Fibroblast of mammary gland (primary cell): ENCODE results near the gene GPR143.

Experiments
- DNase-seq: peaks from one replicate; pipeline ENCODE4 v3.0.0-alpha.2; 2010; ENCODE audit warnings: low read depth
- H3K4me3 ChIP-seq: 2 replicates; pipeline ENCODE4 v1.5.1; 2011; ENCODE audit warnings: low read depth, mild to moderate bottlenecking, low read length, moderate library complexity; ENCODE audit not compliant: control insufficient read depth
- TF ChIP-seq, protein P1 (sequence below): conservative IDR thresholded peaks from 2 replicates; pipeline ENCODE4 v1.5.1; 2011; ENCODE audit warnings: low read depth, low read length, inconsistent platforms; ENCODE audit not compliant: control insufficient read depth, insufficient read depth

Gene GPR143

DNA sequence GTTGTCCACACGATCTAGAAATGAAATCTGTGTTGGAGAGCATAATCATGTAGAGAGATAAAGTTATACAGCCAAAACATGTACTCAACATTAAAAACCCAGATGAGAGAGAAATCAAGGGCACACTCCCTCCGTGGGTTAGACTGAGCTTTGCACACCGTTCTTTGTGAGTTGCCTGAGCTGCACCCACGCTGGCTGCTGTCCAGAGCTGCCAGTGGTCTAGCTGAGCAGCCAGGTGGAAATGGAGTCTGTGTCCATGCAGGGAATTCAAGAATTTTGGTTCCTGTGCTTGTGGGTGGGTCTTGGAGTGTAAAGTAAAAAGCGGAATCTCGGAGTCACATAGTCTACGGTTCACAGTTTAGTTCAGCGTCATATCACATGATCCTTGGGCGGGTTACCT lies 84.6 kb downstream of the GPR143 start:
- H3K4me3 ChIP-seq, result no peak overlapping the region
- TF ChIP-seq, protein P1, sequence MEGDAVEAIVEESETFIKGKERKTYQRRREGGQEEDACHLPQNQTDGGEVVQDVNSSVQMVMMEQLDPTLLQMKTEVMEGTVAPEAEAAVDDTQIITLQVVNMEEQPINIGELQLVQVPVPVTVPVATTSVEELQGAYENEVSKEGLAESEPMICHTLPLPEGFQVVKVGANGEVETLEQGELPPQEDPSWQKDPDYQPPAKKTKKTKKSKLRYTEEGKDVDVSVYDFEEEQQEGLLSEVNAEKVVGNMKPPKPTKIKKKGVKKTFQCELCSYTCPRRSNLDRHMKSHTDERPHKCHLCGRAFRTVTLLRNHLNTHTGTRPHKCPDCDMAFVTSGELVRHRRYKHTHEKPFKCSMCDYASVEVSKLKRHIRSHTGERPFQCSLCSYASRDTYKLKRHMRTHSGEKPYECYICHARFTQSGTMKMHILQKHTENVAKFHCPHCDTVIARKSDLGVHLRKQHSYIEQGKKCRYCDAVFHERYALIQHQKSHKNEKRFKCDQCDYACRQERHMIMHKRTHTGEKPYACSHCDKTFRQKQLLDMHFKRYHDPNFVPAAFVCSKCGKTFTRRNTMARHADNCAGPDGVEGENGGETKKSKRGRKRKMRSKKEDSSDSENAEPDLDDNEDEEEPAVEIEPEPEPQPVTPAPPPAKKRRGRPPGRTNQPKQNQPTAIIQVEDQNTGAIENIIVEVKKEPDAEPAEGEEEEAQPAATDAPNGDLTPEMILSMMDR, result no peak
- no peak for DNase-seq

DNA sequence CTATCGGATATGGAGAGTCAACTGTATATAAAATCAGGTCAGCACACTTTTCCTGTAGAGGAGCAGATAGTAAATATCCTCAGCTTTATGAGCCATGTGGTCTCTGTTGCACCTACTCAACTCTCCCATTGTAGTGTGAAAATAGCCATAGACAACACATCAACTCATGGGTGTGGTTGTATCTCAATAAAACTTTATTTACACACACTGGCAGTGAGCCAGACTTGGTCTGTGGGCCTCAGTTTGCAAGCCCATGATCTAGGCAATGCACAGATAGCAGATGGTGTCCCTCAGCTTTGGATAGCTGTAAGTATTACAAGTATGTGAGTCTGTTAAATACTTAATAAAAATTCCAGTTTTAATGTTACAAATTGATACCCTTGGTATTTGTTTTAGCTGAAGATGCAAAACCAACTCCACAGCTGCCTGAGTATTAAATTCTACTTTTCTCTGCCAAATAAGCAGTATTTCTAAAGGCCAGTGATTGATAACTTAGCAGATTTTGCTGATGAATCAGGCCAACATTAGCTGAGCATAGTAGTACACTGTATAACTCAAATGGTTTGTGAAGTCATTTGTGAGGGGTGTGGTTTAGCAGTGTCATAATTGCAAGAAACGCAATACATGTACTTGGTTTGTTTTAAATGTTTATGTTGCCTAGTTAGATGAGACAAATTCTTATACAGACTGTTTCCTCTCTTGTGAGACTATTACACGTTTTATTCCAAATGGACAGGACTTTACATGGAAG lies 87.3 kb downstream of the GPR143 start:
- H3K4me3 ChIP-seq, result no peak overlapping the region
- TF ChIP-seq, protein P1, result no peak
- DNase-seq, result peak; percentile 39

DNA sequence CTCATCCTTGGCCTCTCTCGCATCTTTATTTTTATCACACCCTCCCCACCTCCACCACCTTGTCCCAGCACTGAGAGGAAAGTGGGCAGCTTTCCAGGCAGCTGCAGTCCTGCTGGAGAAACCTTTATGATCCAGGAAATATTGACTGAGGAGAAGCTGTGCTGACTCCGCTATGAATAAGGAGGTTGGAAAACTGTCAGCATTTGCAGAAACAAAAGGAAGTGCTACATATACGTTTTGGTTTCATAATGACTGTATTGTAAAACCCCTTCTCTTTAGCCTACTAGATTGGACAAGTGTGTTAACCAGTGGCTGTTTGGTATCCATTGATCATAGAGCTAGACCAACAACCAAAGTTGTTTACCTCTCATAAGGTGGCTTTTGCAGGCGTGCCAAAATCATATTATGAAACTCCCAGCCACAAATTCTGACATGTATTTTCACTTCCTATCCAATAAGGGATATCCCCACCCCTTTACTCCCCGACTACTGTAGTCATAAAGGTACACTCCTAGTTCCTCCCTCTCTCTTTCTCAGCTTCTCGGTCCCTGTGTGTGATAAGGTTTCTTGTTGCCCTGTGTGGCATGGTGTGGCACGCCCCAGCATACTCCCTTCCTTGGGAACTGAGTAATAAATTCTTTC lies 88.4 kb downstream of the GPR143 start:
- DNase-seq, result peak; percentile 71
- TF ChIP-seq, protein P1, result no peak
- H3K4me3 ChIP-seq, result no peak overlapping the region

DNA sequence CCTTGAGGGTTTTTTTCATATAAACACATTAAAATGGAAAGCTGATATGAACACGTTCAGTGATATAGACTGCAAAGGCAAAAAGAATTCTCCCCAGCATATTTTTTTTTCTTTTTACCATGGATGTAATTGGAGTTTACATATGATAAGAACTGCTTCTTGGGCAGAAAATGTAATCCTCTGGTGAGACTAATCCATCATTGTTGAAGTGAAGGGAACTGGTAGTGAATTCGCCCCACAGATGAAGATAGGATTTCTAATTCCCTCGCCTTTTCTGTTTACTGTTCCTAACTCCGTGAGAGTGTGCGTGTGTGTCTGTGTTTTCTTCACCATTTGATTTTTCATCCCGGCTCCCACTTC lies 88.9 kb downstream of the GPR143 start:
- TF ChIP-seq, protein P1, result no peak
- H3K4me3 ChIP-seq, result no peak overlapping the region
- no peak for DNase-seq

DNA sequence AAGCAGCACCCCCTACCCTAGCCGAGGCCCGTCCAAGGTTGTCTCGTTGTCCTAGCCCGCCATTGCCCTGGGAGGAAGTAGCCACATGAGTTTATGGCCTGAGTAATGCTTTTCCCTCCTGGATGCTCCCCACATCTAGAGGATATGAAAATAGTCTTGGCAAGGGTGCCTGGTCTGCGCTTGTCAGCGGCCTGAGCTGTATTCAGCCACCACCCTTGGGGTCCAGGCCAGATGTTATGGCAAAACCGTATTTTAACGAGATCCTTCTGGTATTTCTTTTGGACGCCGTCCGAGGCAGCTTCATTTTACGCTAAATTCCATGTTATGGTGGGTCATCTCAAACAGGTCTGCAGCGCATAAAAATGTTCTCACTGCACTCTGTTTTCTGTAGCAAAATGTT lies 89.3 kb downstream of the GPR143 start:
- TF ChIP-seq, protein P1, result no peak
- peak; percentile 74 for DNase-seq
- no peak overlapping the region for H3K4me3 ChIP-seq
